T-helper 2 cell treated with Interferon-gamma antibody and Interleukin-4, amounts not matched to agents 5 μg/mL and 100 μg/mL, for 36 hours (primary cell): ENCODE results near the gene GRID2.

Source experiments
- DNase-seq: peaks from one replicate; pipeline ENCODE4 v3.0.0; 2021; ENCODE audit warnings: low spot score
- H3K27ac Mint-ChIP-seq: one replicate; pipeline ENCODE4 v1.8.0; 2021; ENCODE audit warnings: mild to moderate bottlenecking, mixed read lengths
- H3K27me3 Mint-ChIP-seq: one replicate; pipeline ENCODE4 v1.8.0; 2021; ENCODE audit warnings: low read depth, mixed read lengths
- H3K36me3 Mint-ChIP-seq: one replicate; pipeline ENCODE4 v1.8.0; 2021; ENCODE audit warnings: low read depth, mixed read lengths
- H3K4me1 Mint-ChIP-seq: one replicate; pipeline ENCODE4 v1.8.0; 2021; ENCODE audit warnings: low read depth, mixed read lengths
- H3K4me3 Mint-ChIP-seq: one replicate; pipeline ENCODE4 v1.8.0; 2022; ENCODE audit warnings: mild to moderate bottlenecking, moderate library complexity, mixed read lengths
- H3K9me3 Mint-ChIP-seq: one replicate; pipeline ENCODE4 v1.8.0; 2021; ENCODE audit warnings: mixed read lengths

Gene GRID2

GRCh38 chr4:93446038-93446437, 1142.3 kb downstream of the GRID2 start:
- DNase-seq: no peak
- Mint-ChIP-seq H3K9me3 (peaks cover 4% of the 10 kb centered on the region), H3K4me1 (no peaks in the 10 kb centered on the region), H3K27ac (no peak overlapping the region), H3K36me3 (no peaks in the 10 kb centered on the region), H3K4me3 (no peak overlapping the region), H3K27me3 (no peaks in the 10 kb centered on the region)

DNA sequence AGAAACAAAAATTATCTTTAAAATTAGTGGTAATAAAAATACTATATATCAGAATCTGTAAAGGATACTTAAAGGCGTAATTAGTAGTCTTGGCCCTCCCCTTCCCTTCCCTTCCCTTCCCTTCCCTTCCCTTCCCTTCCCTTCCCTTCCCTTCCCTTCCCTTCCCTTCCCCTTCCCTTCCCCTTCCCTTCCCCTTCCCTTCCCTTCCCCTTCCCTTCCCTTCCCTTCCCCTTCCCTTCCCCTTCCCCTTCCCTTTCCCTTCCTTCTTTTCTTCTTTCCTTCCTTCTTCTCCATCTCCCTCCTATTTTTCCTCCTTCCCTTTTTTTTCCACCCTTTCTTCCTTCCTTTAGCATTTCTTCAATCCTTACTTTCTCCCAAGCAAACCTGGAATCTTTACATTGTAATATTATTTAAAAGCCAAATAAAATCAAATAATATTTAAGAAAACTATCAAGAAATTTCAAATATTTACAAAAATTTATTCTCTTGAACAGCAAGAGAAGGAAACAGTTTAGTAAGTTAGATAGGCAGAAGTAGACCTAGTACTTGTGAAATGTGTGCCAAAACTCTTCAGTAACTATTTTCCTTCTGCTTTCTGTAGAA, 1145.0 kb downstream of the GRID2 start:
- no peaks in the 10 kb centered on the region for H3K36me3 Mint-ChIP-seq
- no peaks in the 10 kb centered on the region for H3K4me1 Mint-ChIP-seq
- H3K4me3 Mint-ChIP-seq: no peak overlapping the region
- no peaks in the 10 kb centered on the region for H3K27me3 Mint-ChIP-seq
- DNase-seq: no peak
- peaks cover 4% of the 10 kb centered on the region for H3K9me3 Mint-ChIP-seq
- no peak overlapping the region for H3K27ac Mint-ChIP-seq

GRCh38 chr4:93451954-93452353, 1148.2 kb downstream of the GRID2 start:
- DNase-seq: no peak
- no peaks in the 10 kb centered on the region for H3K27me3 Mint-ChIP-seq
- no peak overlapping the region for H3K27ac Mint-ChIP-seq
- H3K4me1 Mint-ChIP-seq: no peaks in the 10 kb centered on the region
- H3K9me3 Mint-ChIP-seq: no peaks in the 10 kb centered on the region
- no peaks in the 10 kb centered on the region for H3K36me3 Mint-ChIP-seq
- H3K4me3 Mint-ChIP-seq: no peak overlapping the region

- H3K27me3 Mint-ChIP-seq: no peaks in the 10 kb centered on the region
- no peaks in the 10 kb centered on the region for H3K9me3 Mint-ChIP-seq
- DNase-seq: no peak
- H3K4me1 Mint-ChIP-seq: no peaks in the 10 kb centered on the region
- no peak overlapping the region for H3K4me3 Mint-ChIP-seq
- H3K36me3 Mint-ChIP-seq: no peaks in the 10 kb centered on the region
- H3K27ac Mint-ChIP-seq: no peak overlapping the region
Measured at GRCh38 chr4:93461541-93461940, 1157.8 kb downstream of the GRID2 start.

DNA sequence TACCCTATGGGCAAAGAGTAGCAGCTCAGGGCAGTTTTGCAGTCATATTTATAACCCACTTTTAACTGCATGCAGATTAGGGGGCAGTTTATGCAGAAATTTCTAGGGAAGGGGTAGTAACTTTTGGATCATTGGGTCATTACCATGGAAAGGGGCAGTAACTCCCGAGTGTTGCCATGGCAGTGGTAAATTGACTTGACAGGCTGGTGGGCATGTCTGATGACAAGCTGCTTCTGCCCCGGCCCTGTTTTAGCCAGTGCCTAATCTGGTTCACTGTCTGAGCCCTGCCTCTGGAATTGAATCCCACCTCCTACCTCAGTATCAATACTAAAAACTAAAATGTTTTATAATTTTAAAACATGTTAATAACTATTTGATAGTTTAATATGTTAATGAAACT, 1162.7 kb downstream of the GRID2 start:
- no peak for DNase-seq
- H3K27ac Mint-ChIP-seq: no peak overlapping the region
- no peaks in the 10 kb centered on the region for H3K27me3 Mint-ChIP-seq
- no peaks in the 10 kb centered on the region for H3K4me1 Mint-ChIP-seq
- H3K36me3 Mint-ChIP-seq: no peaks in the 10 kb centered on the region
- H3K4me3 Mint-ChIP-seq: no peak overlapping the region
- no peaks in the 10 kb centered on the region for H3K9me3 Mint-ChIP-seq

DNA sequence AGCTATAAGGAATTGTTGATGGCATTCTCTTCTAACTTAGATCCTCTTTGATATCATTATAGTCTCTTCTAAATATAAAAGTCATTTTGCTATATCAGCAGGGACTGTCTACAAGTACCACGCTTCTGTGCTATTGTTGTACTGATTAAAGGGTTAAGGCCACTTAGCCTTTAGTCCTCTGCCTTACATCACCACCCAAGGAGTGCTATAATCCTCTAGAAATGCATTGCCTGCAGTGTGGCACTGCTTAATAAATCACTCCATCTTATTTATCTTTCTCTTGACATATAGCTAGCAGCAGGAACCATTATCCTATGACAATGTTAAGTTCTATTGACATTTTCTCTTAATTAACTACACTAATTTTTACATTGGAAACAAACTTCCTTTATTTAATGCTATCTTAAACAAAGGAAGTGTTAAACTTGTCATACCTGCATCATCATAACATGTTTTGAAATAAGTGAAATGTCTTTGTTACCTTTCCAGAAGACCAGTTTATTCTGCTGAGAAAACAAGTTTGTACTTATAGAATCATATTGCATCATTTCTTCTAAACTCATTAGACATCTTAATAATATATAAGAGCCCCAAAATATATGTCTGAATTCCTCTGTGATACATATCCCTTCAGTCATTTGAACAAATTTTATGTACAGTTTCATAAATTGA, 1163.9 kb downstream of the GRID2 start:
- no peaks in the 10 kb centered on the region for H3K36me3 Mint-ChIP-seq
- no peak overlapping the region for H3K4me3 Mint-ChIP-seq
- H3K27me3 Mint-ChIP-seq: no peaks in the 10 kb centered on the region
- DNase-seq: no peak
- H3K4me1 Mint-ChIP-seq: no peaks in the 10 kb centered on the region
- no peaks in the 10 kb centered on the region for H3K9me3 Mint-ChIP-seq
- no peak overlapping the region for H3K27ac Mint-ChIP-seq

DNA sequence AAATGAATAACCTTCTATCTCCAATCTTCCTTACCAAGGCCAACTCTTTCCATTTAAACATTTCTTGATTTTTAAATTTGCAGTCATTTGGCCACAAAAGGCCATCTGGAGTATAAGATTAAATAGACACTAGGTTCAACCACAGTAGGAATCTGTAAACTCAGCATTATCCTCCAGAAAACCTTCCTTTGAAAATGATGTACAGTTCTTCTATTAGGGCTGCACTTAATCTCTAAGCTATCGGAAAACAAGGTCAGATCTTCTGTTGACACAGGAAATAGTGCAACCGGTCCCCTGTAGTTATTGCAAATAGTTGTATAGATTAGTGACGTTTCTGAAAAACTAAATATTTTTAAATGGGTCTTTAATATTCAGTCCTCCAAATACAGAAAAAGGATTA, 1165.8 kb downstream of the GRID2 start:
- Mint-ChIP-seq H3K36me3 (no peaks in the 10 kb centered on the region), H3K27me3 (no peaks in the 10 kb centered on the region), H3K27ac (no peak overlapping the region), H3K4me1 (no peaks in the 10 kb centered on the region), H3K9me3 (no peaks in the 10 kb centered on the region), H3K4me3 (no peak overlapping the region)
- no peak for DNase-seq

GRCh38 chr4:93475730-93476129, 1172.0 kb downstream of the GRID2 start:
- Mint-ChIP-seq H3K4me3 (no peak overlapping the region), H3K27me3 (no peaks in the 10 kb centered on the region), H3K4me1 (no peaks in the 10 kb centered on the region), H3K27ac (no peak overlapping the region), H3K36me3 (no peaks in the 10 kb centered on the region), H3K9me3 (no peaks in the 10 kb centered on the region)
- no peak for DNase-seq

DNA sequence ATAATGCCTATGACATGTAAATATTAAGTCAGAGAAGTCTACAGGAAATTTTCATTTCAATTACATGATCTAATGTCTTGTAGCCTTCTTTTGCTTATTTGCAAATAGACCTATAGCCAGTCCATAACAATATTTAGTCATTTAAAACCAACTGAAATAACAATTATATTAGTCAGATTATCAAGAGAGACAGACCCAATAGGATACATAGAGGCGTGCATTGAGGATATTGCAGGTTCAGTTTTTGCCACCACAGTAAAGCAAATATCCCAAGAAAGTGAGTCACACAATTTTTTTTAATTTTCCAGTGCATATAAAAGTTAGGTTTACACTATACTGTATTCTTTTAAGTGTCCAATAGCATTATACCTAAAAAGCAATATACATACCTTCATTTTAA, 1175.0 kb downstream of the GRID2 start:
- H3K27ac Mint-ChIP-seq: no peak overlapping the region
- DNase-seq: no peak
- H3K9me3 Mint-ChIP-seq: no peaks in the 10 kb centered on the region
- no peaks in the 10 kb centered on the region for H3K4me1 Mint-ChIP-seq
- no peak overlapping the region for H3K4me3 Mint-ChIP-seq
- H3K27me3 Mint-ChIP-seq: no peaks in the 10 kb centered on the region
- H3K36me3 Mint-ChIP-seq: no peaks in the 10 kb centered on the region

- H3K4me3 Mint-ChIP-seq: no peak overlapping the region
Measured at GRCh38 chr4:93480452-93480851, 1176.7 kb downstream of the GRID2 start.

DNA sequence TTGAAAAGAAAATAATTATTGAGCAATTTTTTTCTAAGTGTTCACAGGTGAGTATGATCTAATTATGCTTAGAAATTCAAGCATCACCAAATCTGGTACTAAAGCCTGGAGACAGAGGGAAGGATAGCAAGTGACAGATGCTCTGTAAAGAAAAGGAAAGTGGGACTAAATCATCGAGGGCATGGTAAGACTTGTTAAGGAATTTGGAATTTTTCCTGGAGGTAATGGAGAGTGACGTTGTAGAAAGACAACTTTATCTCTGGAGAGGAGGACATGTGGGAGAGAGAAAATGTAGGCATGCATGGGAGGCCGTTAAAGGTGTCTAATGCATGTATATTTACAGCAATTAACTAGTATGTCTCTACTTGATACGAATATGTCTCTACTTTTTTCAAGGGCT, 1191.6 kb downstream of the GRID2 start:
- no peak for DNase-seq
- H3K9me3 Mint-ChIP-seq: peaks cover 4% of the 10 kb centered on the region
- H3K27ac Mint-ChIP-seq: no peak overlapping the region
- no peaks in the 10 kb centered on the region for H3K27me3 Mint-ChIP-seq
- no peak overlapping the region for H3K4me3 Mint-ChIP-seq
- no peaks in the 10 kb centered on the region for H3K36me3 Mint-ChIP-seq
- H3K4me1 Mint-ChIP-seq: no peaks in the 10 kb centered on the region

More at GRCh38 chr4:93480452-93480851, 1176.7 kb downstream of the GRID2 start:
- no peaks in the 10 kb centered on the region for H3K27me3 Mint-ChIP-seq
- H3K4me1 Mint-ChIP-seq: no peaks in the 10 kb centered on the region
- no peak for DNase-seq
- no peaks in the 10 kb centered on the region for H3K9me3 Mint-ChIP-seq
- no peaks in the 10 kb centered on the region for H3K36me3 Mint-ChIP-seq
- H3K27ac Mint-ChIP-seq: no peak overlapping the region

- no peaks in the 10 kb centered on the region for H3K27me3 Mint-ChIP-seq
- H3K9me3 Mint-ChIP-seq: peaks cover 7% of the 10 kb centered on the region
- no peak for DNase-seq
- no peak overlapping the region for H3K4me3 Mint-ChIP-seq
- H3K4me1 Mint-ChIP-seq: no peaks in the 10 kb centered on the region
- H3K36me3 Mint-ChIP-seq: no peaks in the 10 kb centered on the region
- no peak overlapping the region for H3K27ac Mint-ChIP-seq
Measured at GRCh38 chr4:93501244-93501643, 1197.5 kb downstream of the GRID2 start.

- Mint-ChIP-seq H3K36me3 (no peaks in the 10 kb centered on the region), H3K27ac (no peak overlapping the region), H3K9me3 (peaks cover 7% of the 10 kb centered on the region), H3K4me1 (no peaks in the 10 kb centered on the region), H3K27me3 (no peaks in the 10 kb centered on the region), H3K4me3 (no peak overlapping the region)
- no peak for DNase-seq
Measured at GRCh38 chr4:93501946-93502345, 1198.2 kb downstream of the GRID2 start.

- no peak for DNase-seq
- no peaks in the 10 kb centered on the region for H3K36me3 Mint-ChIP-seq
- peaks cover 3% of the 10 kb centered on the region for H3K9me3 Mint-ChIP-seq
- no peaks in the 10 kb centered on the region for H3K4me1 Mint-ChIP-seq
- no peak overlapping the region for H3K4me3 Mint-ChIP-seq
- H3K27ac Mint-ChIP-seq: no peak overlapping the region
- no peaks in the 10 kb centered on the region for H3K27me3 Mint-ChIP-seq
Measured at GRCh38 chr4:93502991-93503390, 1199.2 kb downstream of the GRID2 start.

DNA sequence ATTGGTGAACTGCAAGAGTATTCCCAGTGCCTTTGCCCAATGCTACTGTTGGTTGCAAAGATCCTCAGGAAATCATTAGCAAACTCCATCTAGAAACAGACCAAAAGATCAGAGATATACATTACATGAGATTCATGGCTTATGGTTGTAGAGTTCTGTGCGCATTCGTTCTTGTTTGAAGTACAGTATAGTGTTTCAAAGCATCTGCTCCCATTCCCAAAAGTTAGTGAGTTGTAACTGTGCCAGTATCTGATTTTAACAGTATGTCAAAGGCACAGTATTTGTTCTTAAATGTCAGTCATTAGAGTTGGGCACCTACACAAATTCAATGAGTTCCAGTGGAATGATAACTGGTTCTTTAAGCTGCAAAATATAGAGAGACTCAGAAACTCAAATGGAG, 1210.1 kb downstream of the GRID2 start:
- no peak for DNase-seq
- Mint-ChIP-seq H3K36me3 (no peaks in the 10 kb centered on the region), H3K4me1 (no peaks in the 10 kb centered on the region), H3K27ac (no peak overlapping the region), H3K27me3 (no peaks in the 10 kb centered on the region), H3K9me3 (peaks cover 8% of the 10 kb centered on the region), H3K4me3 (no peak overlapping the region)
